ENCODE measurements around the gene CTSW.
A peak's percentile ranks its signal among the peaks of the same experiment; 100 is the strongest.

GRCh38 chr11:65859095-65859811 is 20.4 kb upstream of the CTSW start:
- TF ChIP-seq EZH2 (IDR thresholded peaks at IDR 0.05): no peak
- TF ChIP-seq POLR2AphosphoS5 (IDR thresholded peaks at IDR 0.05; ENCODE audit: borderline replicate concordance, low read depth, low read length): peak; percentile 92
